Measurements from ENCODE around the gene COBLL1. TPM values are rescaled to one million over a fixed set of nuclear protein-coding genes. Genes with fewer than 3 reads are reported as not detected.
"Not testable (repeated sequence)": the region's sequence is repeated elsewhere in the genome, so short reads cannot be mapped to it uniquely, and the experiment has no call there.

Gene COBLL1
- total RNA-seq, 1 donor from 2014 or later = 119 TPM

DNA sequence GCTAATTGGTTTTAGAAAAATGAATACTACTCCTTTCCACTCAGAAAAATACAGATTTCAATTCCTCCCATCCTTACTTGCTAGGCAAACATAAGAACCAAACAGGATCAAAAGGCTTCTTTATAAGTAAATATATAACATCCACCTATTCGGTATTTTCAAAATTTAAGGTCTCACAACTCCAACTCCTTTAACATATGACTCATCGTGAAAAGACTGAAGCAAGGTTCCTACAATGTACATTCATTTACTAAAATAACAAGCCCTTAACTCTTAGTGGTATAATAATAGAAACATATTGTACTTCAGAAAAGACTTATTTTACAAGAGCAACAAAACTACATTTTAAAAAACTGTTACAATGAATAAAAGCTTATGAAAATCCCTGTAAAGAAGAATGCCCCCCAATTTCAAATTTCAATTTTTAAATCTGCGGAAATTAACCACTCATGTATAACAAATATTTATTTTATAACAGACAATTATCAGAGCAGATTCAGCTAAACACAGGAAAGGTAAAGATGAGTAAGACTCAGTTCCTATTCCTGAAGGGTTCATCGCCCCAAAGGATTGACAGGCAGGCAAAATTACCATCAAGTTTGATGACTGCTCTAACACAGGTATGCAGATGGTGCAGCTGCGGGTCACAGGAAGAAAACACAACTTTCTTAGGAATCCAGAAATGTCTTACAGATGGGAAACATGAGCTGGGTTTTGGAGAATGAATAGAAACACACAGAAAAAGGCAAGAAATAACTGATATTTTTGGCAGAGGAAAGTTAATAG lies 96.4 kb downstream of the COBLL1 start:
- DNase-seq (ENCODE audit: low spot score) (no peak), ATAC-seq (no peak)
- intact Hi-C loops (cut with DNase I) = no loop called here

DNA sequence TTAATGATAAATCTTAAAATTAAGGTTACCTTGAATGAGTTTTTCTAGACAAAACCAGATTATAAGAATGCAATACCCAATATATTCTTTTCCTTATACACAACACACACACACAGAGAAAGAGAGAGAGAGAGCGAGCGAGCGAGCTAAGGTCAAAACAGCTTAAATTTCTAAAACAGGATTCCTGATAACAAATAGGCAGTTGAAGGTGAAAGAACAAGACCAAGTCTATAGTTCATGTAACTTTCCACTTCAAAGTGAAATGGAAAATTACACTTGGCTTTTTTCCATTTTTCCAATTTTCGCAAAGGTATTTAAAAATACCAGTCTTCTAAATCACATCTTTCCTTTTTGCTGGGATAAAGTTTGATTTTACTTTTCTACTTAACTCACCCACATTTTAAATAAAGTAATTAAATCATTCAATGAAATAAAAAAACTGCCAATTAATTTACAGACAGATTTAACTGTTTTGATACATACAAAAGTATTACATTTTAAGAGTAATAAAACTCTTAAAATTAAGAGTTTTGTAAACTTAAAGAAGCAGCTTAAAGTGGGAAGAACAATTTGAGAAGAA lies 98.8 kb downstream of the COBLL1 start:
- no peak for ATAC-seq
- intact Hi-C loops (cut with DNase I) = no loop called here
- DNase-seq (ENCODE audit: low spot score) = no peak

GRCh38 chr2:164739966-164740365 lies 101.7 kb downstream of the COBLL1 start:
- ATAC-seq (no peak), DNase-seq (ENCODE audit: low spot score) (no peak)
- intact Hi-C loops (cut with DNase I) = loop anchor here (5.0 kb wide), 1 partner anchor 177 kb away; no protein-coding TSS in a partner anchor

DNA sequence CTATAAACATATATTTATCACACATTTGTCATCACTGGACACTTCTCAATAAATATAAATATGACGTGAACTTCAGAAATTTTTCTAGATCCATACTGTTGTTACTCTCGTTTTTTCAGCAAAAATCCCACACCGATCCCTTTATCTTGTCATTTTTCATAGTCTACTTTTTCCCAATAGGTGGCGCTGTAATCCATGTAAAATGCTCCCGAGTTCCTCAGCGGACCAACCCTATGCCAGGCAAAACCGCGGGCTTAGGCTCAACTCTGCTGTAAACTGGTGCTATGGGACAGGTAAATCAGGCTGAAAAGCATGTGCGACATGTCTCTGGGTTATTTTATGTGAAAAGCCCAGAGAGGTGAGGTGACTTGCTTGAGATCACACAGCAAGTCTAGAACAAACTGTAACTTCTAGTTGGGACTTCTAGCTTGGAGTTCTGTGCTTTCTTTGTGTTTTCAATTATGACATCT lies 104.0 kb downstream of the COBLL1 start:
- DNase-seq (ENCODE audit: low spot score) (peak; percentile 65), ATAC-seq (peak; percentile 80)
- intact Hi-C loops (cut with DNase I) = loop anchor here (5.0 kb wide), 1 partner anchor 180 kb away; no protein-coding TSS in a partner anchor

DNA sequence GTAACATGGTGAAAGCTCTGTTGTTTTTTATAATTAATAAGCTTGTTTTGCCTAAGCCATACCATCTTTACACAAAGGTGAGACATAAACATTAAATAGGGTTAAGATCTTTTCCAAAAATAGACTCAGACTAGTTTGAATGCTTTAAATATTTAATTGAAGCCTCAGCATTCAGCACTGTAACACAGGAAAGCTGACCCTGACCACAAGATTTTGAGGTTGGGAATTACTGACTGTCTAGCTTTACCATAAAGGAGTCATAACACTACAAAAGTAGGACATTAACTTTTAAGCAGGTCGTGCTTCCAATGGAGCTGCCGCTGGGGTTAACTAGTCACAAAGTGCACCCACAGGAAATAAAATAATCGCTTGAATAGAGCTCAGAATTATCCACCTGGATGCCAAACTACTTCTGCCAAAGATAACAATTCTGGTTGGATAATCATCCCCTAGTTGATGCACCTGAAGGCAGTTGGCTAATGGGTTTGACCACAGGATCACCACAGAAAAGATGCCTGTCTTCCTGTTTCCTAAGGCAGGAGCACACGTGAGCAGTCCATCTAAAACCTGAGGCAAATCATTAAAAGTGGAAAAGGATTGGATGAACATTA lies 106.2 kb downstream of the COBLL1 start:
- intact Hi-C loops (cut with DNase I) = loop anchor here (5.0 kb wide), 1 partner anchor 182 kb away; no protein-coding TSS in a partner anchor
- no peak for ATAC-seq
- no peak for DNase-seq (ENCODE audit: low spot score)

GRCh38 chr2:164734196-164734595 lies 107.4 kb downstream of the COBLL1 start:
- intact Hi-C loops (cut with DNase I) = no loop called here
- no peak for ATAC-seq
- no peak for DNase-seq (ENCODE audit: low spot score)

DNA sequence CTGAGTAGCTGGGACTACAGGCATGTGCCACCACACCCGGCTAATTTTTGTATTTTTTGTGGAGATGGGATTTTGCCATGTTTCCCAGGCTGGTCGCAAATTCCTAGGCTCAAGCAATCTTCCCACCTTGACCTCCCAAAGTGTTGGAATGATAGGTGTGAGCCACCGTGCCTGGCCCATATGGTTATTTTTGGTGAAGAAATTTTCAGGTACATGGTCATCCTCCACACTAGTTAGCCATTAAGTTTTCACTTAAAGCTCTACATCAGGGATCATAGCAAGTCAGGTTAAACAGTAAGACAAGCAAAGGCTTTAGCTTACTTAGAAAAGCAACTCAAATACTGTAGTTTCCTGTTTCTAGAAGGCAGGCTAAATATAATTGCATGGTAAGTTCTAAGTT lies 116.1 kb downstream of the COBLL1 start:
- intact Hi-C loops (cut with DNase I) = no loop called here
- DNase-seq (ENCODE audit: low spot score) (no peak), ATAC-seq (no peak)

- no peak for DNase-seq (ENCODE audit: low spot score)
- no peak for ATAC-seq
- intact Hi-C loops (cut with DNase I) = no loop called here
Measured at GRCh38 chr2:164722616-164723338, 118.8 kb downstream of the COBLL1 start.

- no peak for DNase-seq (ENCODE audit: low spot score)
- intact Hi-C loops (cut with DNase I) = no loop called here
- ATAC-seq = no peak
Measured at GRCh38 chr2:164721430-164721829, 120.2 kb downstream of the COBLL1 start.

GRCh38 chr2:164719996-164720941 lies 121.4 kb downstream of the COBLL1 start:
- DNase-seq (ENCODE audit: low spot score) (no peak), ATAC-seq (peak; percentile 68)
- intact Hi-C loops (cut with DNase I) = no loop called here

GRCh38 chr2:164717000-164717803 lies 124.4 kb downstream of the COBLL1 start:
- DNase-seq (ENCODE audit: low spot score) = no peak
- no peak for ATAC-seq
- intact Hi-C loops (cut with DNase I) = no loop called here

- intact Hi-C loops (cut with DNase I) = no loop called here
- ATAC-seq = no peak
Measured at GRCh38 chr2:164714471-164714870, 127.2 kb downstream of the COBLL1 start.

GRCh38 chr2:164711766-164712138 lies 129.9 kb downstream of the COBLL1 start:
- intact Hi-C loops (cut with DNase I) = no loop called here
- no peak for ATAC-seq
- DNase-seq (ENCODE audit: low spot score) = no peak

More at GRCh38 chr2:164714471-164714870, 127.2 kb downstream of the COBLL1 start:
- no peak for DNase-seq (ENCODE audit: low spot score)

- DNase-seq (ENCODE audit: low spot score) (no peak), ATAC-seq (no peak)
- intact Hi-C loops (cut with DNase I) = no loop called here
Measured at GRCh38 chr2:164710837-164711765, 130.5 kb downstream of the COBLL1 start.

DNA sequence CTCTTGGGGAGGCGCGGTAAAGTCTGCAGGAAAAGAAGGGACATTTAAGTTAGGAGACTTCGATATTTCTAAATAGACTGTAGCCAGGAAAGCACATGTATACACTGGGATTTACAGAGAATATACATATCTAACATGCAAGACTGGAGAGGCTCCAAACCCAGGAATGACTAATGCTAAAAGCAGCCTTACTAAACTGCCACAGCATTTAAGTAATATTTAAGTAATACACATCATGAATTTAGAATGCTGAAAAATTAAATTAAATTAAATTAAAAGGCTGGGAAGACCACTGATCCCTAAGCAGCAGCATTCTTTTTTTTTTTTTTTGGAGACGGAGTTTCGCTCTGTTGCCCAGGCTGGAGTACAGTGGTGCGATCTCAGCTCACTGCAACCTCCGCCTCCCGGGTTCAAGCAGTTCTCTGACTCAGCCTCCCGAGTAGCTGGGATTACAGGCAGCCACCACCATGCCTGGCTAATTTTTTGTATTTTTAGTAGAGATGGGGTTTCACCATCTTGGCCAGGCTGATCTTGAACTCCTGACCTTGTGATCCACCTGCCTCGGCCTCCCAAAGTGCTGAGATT lies 131.3 kb downstream of the COBLL1 start:
- DNase-seq (ENCODE audit: low spot score); intact Hi-C loops (cut with DNase I); ATAC-seq: not testable (repeated sequence)

DNA sequence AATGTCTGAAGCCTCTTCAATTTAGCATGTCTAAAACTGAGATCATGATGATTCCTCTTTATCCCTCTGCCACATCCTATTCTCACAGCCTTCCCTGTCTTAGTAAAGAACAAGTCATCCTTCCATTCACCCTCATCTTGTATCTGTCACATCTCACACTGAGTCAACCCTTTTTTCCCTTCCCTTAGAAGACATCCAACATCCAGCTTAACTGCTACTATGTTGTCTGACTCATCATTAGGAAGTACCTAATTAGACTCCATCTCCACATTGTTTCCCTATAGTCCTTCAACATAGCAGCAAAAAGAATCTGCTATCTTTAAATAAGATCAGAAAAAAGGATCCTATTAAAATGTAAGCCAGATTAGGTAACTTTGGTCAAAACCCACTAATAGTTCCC lies 135.1 kb downstream of the COBLL1 start:
- intact Hi-C loops (cut with DNase I) = no loop called here
- DNase-seq (ENCODE audit: low spot score) = no peak
- no peak for ATAC-seq
